ENCODE data around the gene IL17RE. TPM values are rescaled to one million over a fixed set of nuclear protein-coding genes. Genes with fewer than 3 reads are reported as not detected.

Gene IL17RE
- total and polyA plus RNA-seq, 2 of the 13 experiments (the other 11 are each of a cell fraction or from before 2014, with no cell fraction given) = 14.5 to 24.1 TPM

DNA sequence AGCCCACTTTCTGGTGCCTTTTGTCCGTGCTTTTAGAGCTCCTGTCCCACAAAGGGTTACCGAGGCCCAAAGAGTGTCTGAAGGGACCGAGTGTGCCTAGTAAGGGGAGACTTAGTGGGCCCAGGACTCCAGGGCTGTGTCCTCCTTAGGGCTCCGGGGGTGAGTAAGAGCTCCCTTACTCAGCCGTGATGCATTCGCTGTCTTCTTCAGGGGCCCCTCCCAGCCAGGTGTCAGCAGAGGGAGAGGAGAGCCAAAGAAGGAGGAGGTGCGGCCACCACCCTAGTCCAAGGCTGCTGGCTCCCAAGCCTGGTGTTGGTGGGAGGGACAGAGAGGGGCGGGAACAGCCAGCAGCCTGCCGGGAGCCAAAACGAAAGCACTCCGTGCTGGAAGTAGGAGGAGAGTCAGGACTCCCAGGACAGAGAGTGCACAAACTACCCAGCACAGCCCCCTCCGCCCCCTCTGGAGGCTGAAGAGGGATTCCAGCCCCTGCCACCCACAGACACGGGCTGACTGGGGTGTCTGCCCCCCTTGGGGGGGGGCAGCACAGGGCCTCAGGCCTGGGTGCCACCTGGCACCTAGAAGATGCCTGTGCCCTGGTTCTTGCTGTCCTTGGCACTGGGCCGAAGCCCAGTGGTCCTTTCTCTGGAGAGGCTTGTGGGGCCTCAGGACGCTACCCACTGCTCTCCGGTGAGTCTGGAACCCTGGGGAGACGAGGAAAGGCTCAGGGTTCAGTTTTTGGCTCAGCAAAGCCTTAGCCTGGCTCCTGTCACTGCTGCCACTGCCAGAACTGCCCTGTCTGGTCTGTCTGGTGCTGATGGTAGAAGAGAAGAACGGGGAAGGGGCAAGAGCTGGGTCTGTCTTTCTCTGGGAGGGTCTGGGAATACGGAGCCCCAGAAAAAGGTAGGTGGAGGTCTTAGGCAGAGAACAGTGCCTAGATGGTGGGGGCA is 14.4 kb downstream of the IL17RE start, which contains the start of gene IL17RC (continued):
- TF ChIP-seq, protein P1, sequence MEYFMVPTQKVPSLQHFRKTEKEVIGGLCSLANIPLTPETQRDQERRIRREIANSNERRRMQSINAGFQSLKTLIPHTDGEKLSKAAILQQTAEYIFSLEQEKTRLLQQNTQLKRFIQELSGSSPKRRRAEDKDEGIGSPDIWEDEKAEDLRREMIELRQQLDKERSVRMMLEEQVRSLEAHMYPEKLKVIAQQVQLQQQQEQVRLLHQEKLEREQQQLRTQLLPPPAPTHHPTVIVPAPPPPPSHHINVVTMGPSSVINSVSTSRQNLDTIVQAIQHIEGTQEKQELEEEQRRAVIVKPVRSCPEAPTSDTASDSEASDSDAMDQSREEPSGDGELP (IDR thresholded peaks at IDR 0.05; ENCODE audit: borderline replicate concordance, low read depth) = peak; percentile 66; the same call in 1 of the 2 replicates
- TF ChIP-seq ZNF800 (CRISPR knock-in tag; IDR thresholded peaks at IDR 0.05) = peak; percentile 51; the same call in 1 of the 2 replicates
- TF ChIP-seq CEBPG (CRISPR knock-in tag; IDR thresholded peaks at IDR 0.05) = no peak
- no peak for TF ChIP-seq ZNF83 (CRISPR knock-in tag; IDR thresholded peaks at IDR 0.05; ENCODE audit: borderline replicate concordance)
- TF ChIP-seq ADNP (CRISPR knock-in tag; IDR thresholded peaks at IDR 0.05) = no peak
- TF ChIP-seq TEAD3 (CRISPR knock-in tag; optimal IDR thresholded peaks at IDR 0.05; ENCODE audit: borderline replicate concordance) = no peak
- no peak for TF ChIP-seq HIVEP1 (CRISPR knock-in tag; IDR thresholded peaks at IDR 0.05)
- no peak for TF ChIP-seq ZNF230 (CRISPR knock-in tag; IDR thresholded peaks at IDR 0.05)
- no peak for TF ChIP-seq NCOA2 (CRISPR knock-in tag; IDR thresholded peaks at IDR 0.05)
- no peak for TF ChIP-seq ARNTL (CRISPR knock-in tag; IDR thresholded peaks at IDR 0.05)
- no peak for TF ChIP-seq SOX6 (IDR thresholded peaks at IDR 0.05)
- no peak; the same call in 1 of the 2 replicates for TF ChIP-seq SOX6 (CRISPR knock-in tag; IDR thresholded peaks at IDR 0.05)
- TF ChIP-seq SP1 (IDR thresholded peaks at IDR 0.05) = no peak
- peak; percentile 24; the same call in 1 of the 2 replicates for TF ChIP-seq SP1 (CRISPR knock-in tag; IDR thresholded peaks at IDR 0.05)
- TF ChIP-seq ZNF256 (CRISPR knock-in tag; conservative IDR thresholded peaks at IDR 0.05) = no peak
- TF ChIP-seq ZBTB26 (CRISPR knock-in tag; IDR thresholded peaks at IDR 0.05; ENCODE audit: borderline replicate concordance) = 0 out of 2 replicates have a peak, but pooled peaks have one; percentile 17
- TF ChIP-seq ZFP1 (CRISPR knock-in tag; IDR thresholded peaks at IDR 0.05) = no peak
- TF ChIP-seq CCAR2 (optimal IDR thresholded peaks at IDR 0.05; ENCODE audit: low read depth, low read length) = no peak
- TF ChIP-seq CC2D1A (CRISPR knock-in tag; IDR thresholded peaks at IDR 0.05) = no peak
- TF ChIP-seq ZNF746 (CRISPR knock-in tag; IDR thresholded peaks at IDR 0.05) = no peak; the same call in 1 of the 2 replicates
- TF ChIP-seq, protein P2, sequence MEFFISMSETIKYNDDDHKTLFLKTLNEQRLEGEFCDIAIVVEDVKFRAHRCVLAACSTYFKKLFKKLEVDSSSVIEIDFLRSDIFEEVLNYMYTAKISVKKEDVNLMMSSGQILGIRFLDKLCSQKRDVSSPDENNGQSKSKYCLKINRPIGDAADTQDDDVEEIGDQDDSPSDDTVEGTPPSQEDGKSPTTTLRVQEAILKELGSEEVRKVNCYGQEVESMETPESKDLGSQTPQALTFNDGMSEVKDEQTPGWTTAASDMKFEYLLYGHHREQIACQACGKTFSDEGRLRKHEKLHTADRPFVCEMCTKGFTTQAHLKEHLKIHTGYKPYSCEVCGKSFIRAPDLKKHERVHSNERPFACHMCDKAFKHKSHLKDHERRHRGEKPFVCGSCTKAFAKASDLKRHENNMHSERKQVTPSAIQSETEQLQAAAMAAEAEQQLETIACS (CRISPR knock-in tag; IDR thresholded peaks at IDR 0.05) = no peak
- peak; percentile 49; the same call in 1 of the 2 replicates for TF ChIP-seq UBTF (CRISPR knock-in tag; IDR thresholded peaks at IDR 0.05)
- no peak for TF ChIP-seq SMARCC2 (IDR thresholded peaks at IDR 0.05)
- no peak for TF ChIP-seq ZNF350 (CRISPR knock-in tag; IDR thresholded peaks at IDR 0.05; ENCODE audit: borderline replicate concordance, low read depth)

Measured in HepG2 (cell line).